ENCODE data around the gene TFF2. TPM values are rescaled to one million over a fixed set of nuclear protein-coding genes. Genes with fewer than 3 reads are reported as not detected.

Gene TFF2, protein sequence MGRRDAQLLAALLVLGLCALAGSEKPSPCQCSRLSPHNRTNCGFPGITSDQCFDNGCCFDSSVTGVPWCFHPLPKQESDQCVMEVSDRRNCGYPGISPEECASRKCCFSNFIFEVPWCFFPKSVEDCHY
- total RNA-seq, result not detected in 2 replicates

DNA sequence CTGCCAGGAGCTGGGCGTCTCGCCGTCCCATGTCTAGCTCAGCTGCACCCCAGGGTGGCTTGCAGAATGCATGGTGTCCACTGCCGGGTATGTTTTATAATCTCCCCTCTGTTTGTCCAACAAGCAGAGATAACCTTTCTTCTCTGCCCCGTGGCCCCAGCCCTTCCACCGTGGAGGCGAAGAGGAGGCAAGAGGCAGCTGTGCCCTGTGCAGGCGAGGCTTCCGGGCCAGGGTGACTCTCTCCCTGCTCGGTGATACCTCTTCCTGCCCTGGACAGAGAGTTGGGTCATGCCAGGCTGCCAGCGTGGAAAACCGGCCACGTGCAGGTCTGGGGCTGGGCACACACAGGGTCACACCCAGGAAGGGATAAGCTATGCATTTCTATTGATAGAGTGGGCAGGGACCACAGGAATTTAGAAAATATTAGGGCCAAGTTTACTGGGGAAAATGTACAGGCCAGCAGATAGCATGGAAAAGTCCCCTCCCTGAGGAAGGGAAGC is at the start of gene TFF2:
TSS of gene TFF2 (minus strand) at position 68 of the 500 bp plus-strand sequence. CDS start at position 31, 37 bp downstream.

DNA sequence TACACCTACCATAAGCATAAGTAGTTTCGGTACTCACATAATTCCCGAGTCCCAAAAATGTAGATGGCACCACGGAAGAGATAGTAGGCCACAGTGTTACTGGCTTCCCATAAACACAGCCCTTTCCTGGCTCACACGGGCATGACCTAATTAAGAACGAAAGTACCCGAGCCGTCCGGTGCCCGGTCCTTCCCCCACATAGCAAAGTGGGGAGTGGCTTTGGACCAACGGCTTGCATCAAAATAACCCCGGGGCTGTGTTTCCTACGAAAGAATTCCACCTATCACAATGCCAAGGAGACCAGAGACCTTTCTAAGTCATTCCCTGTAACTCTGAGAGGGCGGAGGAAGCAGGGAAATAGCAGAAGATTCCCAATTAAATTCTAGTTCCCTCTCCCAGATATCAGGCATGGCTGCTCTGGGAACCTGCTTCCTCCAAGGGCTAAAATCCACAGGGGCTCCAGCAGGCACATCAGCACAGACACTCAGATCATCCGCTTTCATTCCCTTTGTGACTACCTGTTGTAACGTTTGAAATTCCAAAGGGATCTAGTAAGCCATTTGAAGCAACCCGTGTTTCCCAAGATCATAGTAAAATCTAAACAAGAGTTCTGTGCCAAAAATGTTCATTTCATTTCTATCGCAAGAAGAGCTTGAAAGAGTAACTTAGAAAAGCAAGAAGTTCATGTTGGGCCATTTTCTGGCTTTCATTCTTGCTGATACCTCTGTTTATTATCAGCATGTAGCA is 45.3 kb upstream of the TFF2 start, which contains the start of gene TMPRSS3:
TSS of gene TMPRSS3 (minus strand) at position 148 of the 747 bp plus-strand sequence. CDS start 635 bp downstream, outside the sequence.

DNA sequence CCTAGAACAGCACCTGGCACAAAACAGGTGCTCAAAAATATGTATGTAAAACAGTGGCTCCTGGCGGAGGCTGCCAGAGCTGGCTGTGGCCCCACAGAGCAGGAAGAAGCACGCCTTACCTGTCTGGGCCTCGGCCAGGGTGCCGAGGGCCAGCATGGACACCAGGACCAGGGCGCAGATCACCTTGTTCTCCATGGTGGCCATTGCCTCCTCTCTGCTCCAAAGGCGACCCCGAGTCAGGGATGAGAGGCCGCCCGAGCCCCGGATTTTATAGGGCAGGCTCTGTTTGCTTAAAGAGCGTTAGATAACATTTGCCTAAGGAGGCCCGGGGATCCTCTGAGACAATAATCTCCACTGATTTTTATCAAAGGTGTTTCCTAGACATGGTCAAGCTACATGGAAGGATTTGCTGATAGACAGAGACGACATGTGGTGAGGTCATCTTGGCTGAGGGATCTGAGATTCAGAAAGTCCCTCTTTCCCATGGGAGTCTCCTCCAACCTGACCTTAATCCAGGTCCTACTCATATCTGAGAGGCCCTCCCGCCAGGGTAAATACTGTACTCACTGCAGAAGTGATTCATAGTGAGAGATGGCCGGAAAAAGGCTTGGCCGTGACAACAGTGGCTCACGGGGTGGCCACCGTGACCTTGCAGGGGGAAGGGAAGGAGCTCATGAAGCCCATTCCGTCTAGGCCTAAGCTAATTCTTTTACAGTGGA is 15.7 kb upstream of the TFF2 start, which contains the start of gene TFF1:
TSS of gene TFF1 (minus strand) at position 244 of the 719 bp plus-strand sequence. CDS start at position 204, 40 bp downstream.

DNA sequence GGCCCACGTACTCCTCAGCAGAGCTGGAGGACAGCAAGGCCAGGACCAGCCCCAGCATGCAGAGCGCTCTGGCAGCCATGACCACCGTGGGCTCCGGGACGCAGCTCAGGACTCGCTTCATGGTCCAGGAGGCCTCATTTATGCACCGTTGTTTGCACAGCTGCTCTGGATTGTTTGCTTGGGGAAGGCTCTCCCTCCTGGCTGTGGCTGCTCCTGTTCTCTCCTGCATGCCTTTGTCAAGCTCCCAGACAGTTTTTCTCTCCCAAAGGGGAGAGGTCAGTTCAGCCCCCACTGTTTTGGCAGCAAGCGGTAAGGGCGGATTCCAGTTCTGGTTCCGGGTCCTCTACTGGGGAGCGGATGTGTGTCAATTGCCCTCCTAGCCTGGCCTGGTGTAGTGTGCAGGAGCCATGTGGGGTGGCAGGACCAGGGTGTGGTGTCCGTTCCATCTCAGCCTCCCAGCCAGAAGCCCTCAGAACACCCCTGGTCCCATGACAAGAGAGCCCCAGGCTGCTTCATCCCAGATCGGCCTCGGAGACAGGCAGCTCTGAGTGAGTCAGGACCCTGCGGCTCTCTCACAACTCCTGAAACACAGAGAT is 35.4 kb downstream of the TFF2 start, which contains the start of gene TFF3:
TSS of gene TFF3 (minus strand) at position 114 of the 596 bp plus-strand sequence. CDS start at position 79, 35 bp downstream.

Other genes with a start within 250 kb of the TFF2 start
- 2.3 and 7.4 TPM in 2 replicates for gene ABCG1, start 131.9 kb downstream of the TFF2 start, total RNA-seq
- not detected in 2 replicates for gene TFF3, start 35.6 kb downstream of the TFF2 start, total RNA-seq
- not detected in 2 replicates for gene TFF1, start 15.5 kb upstream of the TFF2 start, total RNA-seq
- gene TMPRSS3, start 45.1 kb upstream of the TFF2 start, total RNA-seq, result not detected in 2 replicates
- gene UBASH3A, start 52.9 kb upstream of the TFF2 start, total RNA-seq, result not detected in 2 replicates
- gene RSPH1, start 145.2 kb upstream of the TFF2 start, total RNA-seq, result 1.3 TPM in 1 of 2 replicates, not detected in the other
- 3.9 and 4.9 TPM in 2 replicates for gene SLC37A1, start 162.9 kb upstream of the TFF2 start, total RNA-seq

Measured in hair follicular keratinocyte (primary cell).